A549 treated with CORT108297 at 1 μM for 4 hours (cell line): ENCODE measurements around the gene PRKRA. TPM values are rescaled to one million over a fixed set of nuclear protein-coding genes. Genes with fewer than 3 reads are reported as not detected.

Experiments
- total RNA-seq: library from RNA; stranded (reverse); fragments of 200-300 nt; extraction: Qiagen RNA extraction; gene quantifications from 5 replicates; pipeline ENCODE4 v1.2.3, GENCODE V29; 2022

Gene PRKRA
- 28.2 to 34.1 TPM (median 30.3 TPM) in 5 replicates for total RNA-seq

DNA sequence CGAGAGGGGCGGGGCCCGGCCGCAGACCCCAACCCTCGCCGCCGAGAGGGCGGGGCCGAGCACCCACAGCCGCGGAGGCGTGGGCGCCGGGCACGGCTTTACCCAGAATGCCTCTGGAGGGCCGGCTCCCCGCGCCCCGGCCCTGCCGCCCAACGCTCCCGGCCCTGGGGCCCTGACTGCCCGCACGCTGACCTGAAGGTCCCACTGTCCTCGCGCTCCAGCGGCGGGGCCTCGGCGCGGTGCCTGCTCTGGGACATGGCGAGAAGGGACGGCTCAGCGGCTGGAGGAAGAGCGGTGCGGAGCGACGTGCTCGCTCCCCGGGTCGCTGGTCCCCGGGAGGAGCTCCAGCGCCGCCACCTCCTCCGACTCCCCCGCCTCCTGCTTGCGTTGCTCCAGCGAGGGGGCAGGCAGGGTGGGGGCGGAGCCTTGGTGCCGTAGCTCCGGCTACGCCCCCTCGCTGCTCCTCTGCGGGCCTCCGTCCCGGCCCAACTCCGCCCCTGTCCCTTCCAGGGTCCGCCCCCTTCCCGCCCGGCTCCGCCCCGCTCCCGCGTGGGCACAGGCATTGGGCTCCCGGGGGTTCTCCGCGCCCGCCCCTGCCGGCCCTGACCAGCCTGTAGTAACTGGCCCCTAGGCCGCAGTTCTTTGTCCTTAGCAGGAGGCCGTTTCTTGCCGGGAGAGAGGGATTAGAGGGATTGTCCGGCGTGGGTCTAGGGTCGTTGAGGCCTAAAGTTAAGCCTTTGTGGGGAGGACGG is at the start of gene PRKRA, which contains the start of gene PJVK:
Gene PRKRA, minus strand, starts transcription at position 402 of the 752 bp plus-strand sequence. Its CDS starts 145 bp downstream, at position 257.
Gene PJVK, plus strand, starts transcription at position 605 of the 752 bp plus-strand sequence. CDS start 2,032 bp downstream, outside the sequence.

GRCh38 chr2:178480227-178481181 is 29.5 kb upstream of the PRKRA start, which contains the start of gene PLEKHA3:
TSS of gene PLEKHA3 (plus strand) at chr2:178480457. CDS start at chr2:178480870, 413 bp downstream.

DNA sequence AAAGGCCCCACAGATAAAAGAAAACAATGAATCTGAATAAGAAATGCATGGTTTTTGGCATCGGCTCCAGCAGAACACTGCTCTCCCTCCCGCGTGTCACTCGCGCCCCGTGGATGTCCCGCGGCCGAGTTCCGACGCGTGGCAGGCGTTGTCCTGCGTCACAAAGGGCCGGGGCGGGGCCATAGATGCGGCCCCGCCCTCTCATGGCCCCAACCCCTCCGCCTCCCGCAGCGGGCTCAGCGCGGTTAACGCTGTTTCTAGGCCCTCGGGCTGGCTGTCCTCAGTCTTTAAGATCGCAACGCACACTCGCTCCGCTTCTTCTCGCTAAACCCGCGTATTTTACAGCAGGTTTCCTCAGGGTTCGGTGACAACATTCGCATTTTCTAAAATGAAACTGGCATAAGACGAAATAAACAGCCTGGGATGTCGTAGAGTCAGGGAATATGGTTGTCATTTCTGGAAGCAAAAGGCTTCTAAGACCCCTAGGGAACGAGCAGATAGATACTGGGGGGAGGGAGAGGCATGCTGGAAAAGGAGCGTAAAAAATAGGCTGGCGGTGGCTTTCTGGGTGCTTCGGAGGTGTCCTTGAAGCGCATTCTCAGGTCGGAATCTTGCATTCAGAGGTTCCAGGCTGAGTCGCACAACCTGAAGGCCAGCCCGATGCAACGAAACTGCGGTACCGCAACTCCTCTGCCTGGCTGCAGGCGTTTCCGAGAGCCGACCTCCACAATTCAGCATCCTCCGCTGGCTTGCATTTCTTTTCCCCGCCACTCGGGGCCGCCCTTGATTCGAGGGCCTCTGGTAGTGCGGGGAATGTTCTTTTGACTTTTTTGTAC is 27.7 kb upstream of the PRKRA start, which contains the start of gene FKBP7:
Gene FKBP7, minus strand, starts transcription at position 162 of the 836 bp plus-strand sequence. Its CDS starts 101 bp downstream, at position 61.

Other genes starting within 250 kb of the PRKRA start
- 1.1 to 1.5 TPM (median 1.3 TPM) in 5 replicates for gene PJVK, start 203 bp upstream of the PRKRA start, total RNA-seq
- gene FKBP7, start 27.4 kb upstream of the PRKRA start, total RNA-seq, result 5.9 to 13.5 TPM (median 9.8 TPM) in 5 replicates
- 9.2 to 20.1 TPM (median 16.6 TPM) in 5 replicates for gene PLEKHA3, start 29.3 kb upstream of the PRKRA start, total RNA-seq